ENCODE results near the gene PHF8.
A peak's percentile ranks its signal among the peaks of the same experiment; 100 is the strongest.

PHF8 gene

GRCh38 chrX:53984895-53985294, 59.4 kb downstream of the PHF8 start:
- no peak for DNase-seq (ENCODE audit: low read depth)
- H3K4me3 ChIP-seq (ENCODE audit: low read length): no peak overlapping the region
- TF ChIP-seq CTCF (conservative IDR thresholded peaks at IDR 0.05; ENCODE audit: low read length): no peak

GRCh38 chrX:53974529-53974928, 69.7 kb downstream of the PHF8 start:
- no peak overlapping the region for H3K4me3 ChIP-seq (ENCODE audit: low read length)
- DNase-seq (ENCODE audit: low read depth): no peak
- no peak for TF ChIP-seq CTCF (conservative IDR thresholded peaks at IDR 0.05; ENCODE audit: low read length)

- no peak for DNase-seq (ENCODE audit: low read depth)
- TF ChIP-seq CTCF (conservative IDR thresholded peaks at IDR 0.05; ENCODE audit: low read length): no peak
- no peak overlapping the region for H3K4me3 ChIP-seq (ENCODE audit: low read length)
These were observed 74.7 kb downstream of the PHF8 start for GRCh38 chrX:53969540-53969939.

- TF ChIP-seq CTCF (conservative IDR thresholded peaks at IDR 0.05; ENCODE audit: low read length): no peak
- no peak for DNase-seq (ENCODE audit: low read depth)
These were observed 94.0 kb downstream of the PHF8 start for GRCh38 chrX:53950130-53950733.

GRCh38 chrX:53940180-53940579, 104.1 kb downstream of the PHF8 start:
- TF ChIP-seq CTCF (conservative IDR thresholded peaks at IDR 0.05; ENCODE audit: low read length): no peak
- H3K4me3 ChIP-seq (ENCODE audit: low read length): no peak overlapping the region
- no peak for DNase-seq (ENCODE audit: low read depth)

More at GRCh38 chrX:53950130-53950733, 94.0 kb downstream of the PHF8 start:
- no peak overlapping the region for H3K4me3 ChIP-seq (ENCODE audit: low read length)

GRCh38 chrX:53939127-53939526, 105.1 kb downstream of the PHF8 start:
- no peak for DNase-seq (ENCODE audit: low read depth)
- no peak for TF ChIP-seq CTCF (conservative IDR thresholded peaks at IDR 0.05; ENCODE audit: low read length)
- no peak overlapping the region for H3K4me3 ChIP-seq (ENCODE audit: low read length)

GRCh38 chrX:53930515-53931380, 113.5 kb downstream of the PHF8 start:
- no peak overlapping the region for H3K4me3 ChIP-seq (ENCODE audit: low read length)
- no peak for TF ChIP-seq CTCF (conservative IDR thresholded peaks at IDR 0.05; ENCODE audit: low read length)
- DNase-seq (ENCODE audit: low read depth): peak; percentile 42
